Kidney epithelial cell (primary cell): Measurements from ENCODE around the gene TNFRSF6B. TPM values are rescaled to one million over a fixed set of nuclear protein-coding genes. Genes with fewer than 3 reads are reported as not detected.
"Not testable (repeated sequence)": the region's sequence is repeated elsewhere in the genome, so short reads cannot be mapped to it uniquely, and the experiment has no call there.

Experiments
- DNase-seq: peaks from one replicate; pipeline ENCODE4 v3.0.0-alpha.2; 2010; ENCODE audit warnings: low read depth
- H3K27me3 ChIP-seq: 2 replicates; pipeline ENCODE4 v1.6.0; 2011; ENCODE audit warnings: low read length; ENCODE audit not compliant: control insufficient read depth, insufficient read depth
- H3K36me3 ChIP-seq: 2 replicates; pipeline ENCODE4 v1.5.1; 2011; ENCODE audit warnings: low read length; ENCODE audit not compliant: control insufficient read depth, insufficient read depth
- H3K4me3 ChIP-seq: 2 replicates; pipeline ENCODE4 v1.5.1; 2011; ENCODE audit warnings: low read depth, mild to moderate bottlenecking, control low read depth, low read length
- CTCF ChIP-seq: IDR thresholded peaks from 2 replicates; pipeline ENCODE4 v1.5.1; 2011; ENCODE audit warnings: mild to moderate bottlenecking, moderate library complexity, low read length, control low read depth, inconsistent platforms; ENCODE audit not compliant: insufficient read depth, poor library complexity, severe bottlenecking
- total RNA-seq: library from RNA; depleted of rRNA; stranded (reverse); fragments of >200 nt; gene quantifications from 2 replicates; pipeline ENCODE4 v1.2.3, GENCODE V29; 2015

TNFRSF6B gene
- total RNA-seq, 1 donor from 2014 or later: 97.0 TPM

- no peak for TF ChIP-seq CTCF
- Histone ChIP-seq H3K4me3 (no peak overlapping the region), H3K27me3 (no peaks in the 10 kb centered on the region), H3K36me3 (peaks cover 1% of the 10 kb centered on the region)
- no peak for DNase-seq
These were observed 30.7 kb upstream of the TNFRSF6B start for GRCh38 chr20:63665708-63666107.

DNA sequence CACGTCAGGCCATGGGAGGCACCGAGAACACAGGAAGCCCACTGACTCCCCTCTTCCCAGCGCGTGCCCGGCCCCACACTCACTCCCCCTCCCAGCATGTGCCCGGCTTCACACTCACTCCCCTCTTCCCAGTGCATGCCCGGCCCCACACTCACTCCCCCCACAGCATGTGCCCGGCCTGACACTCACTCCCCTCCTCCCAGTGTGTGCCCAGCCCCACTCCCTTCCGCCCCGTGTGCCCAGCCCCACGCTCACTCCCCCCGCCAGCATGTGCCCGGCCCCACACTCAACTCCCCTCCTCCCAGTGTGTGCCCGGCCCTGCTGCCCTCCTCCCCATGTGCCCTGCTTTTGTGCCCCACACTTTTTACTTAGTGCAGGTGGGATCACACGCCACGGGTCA, 28.6 kb upstream of the TNFRSF6B start:
- DNase-seq: no peak
- H3K4me3 ChIP-seq: no peak overlapping the region
- peaks cover 2% of the 10 kb centered on the region for H3K36me3 ChIP-seq
- TF ChIP-seq CTCF: no peak
- H3K27me3 ChIP-seq: no peaks in the 10 kb centered on the region

GRCh38 chr20:63668351-63668750, 28.1 kb upstream of the TNFRSF6B start:
- no peak for DNase-seq
- Histone ChIP-seq H3K4me3 (no peak overlapping the region), H3K36me3 (peaks cover 2% of the 10 kb centered on the region), H3K27me3 (no peaks in the 10 kb centered on the region)
- no peak for TF ChIP-seq CTCF

- not testable (repeated sequence) for H3K27me3 ChIP-seq, H3K36me3 ChIP-seq, H3K4me3 ChIP-seq, DNase-seq
These were observed 24.8 kb upstream of the TNFRSF6B start for GRCh38 chr20:63671695-63672094.

DNA sequence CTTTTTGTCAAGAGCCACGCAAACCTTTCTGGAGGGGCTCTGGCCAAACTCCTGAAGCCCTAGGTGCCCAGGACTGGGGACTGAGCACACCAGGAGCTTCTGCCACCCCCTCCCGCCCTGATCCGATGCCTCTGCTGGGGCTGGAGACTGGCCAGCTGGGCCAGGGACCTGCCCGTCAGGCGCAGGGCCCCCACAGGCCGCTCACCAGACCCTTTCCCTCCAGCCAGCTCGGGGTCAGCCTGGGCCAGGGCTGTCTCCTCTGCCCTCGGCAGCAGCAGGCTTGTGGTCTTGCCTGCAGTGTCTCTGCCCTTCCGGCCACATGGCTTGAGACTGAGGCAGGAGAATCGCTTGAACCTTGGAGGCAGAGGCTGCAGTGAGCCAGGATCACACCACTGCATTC, 23.8 kb upstream of the TNFRSF6B start:
- H3K27me3 ChIP-seq: no peaks in the 10 kb centered on the region
- H3K36me3 ChIP-seq: peaks cover 1% of the 10 kb centered on the region
- no peak overlapping the region for H3K4me3 ChIP-seq
- no peak for TF ChIP-seq CTCF
- no peak for DNase-seq

GRCh38 chr20:63673951-63674350, 22.5 kb upstream of the TNFRSF6B start:
- no peak for TF ChIP-seq CTCF
- Histone ChIP-seq H3K27me3 (no peaks in the 10 kb centered on the region), H3K36me3 (peaks cover 1% of the 10 kb centered on the region), H3K4me3 (no peak overlapping the region)
- no peak for DNase-seq
